ENCODE data around the gene TMPRSS3.

Gene TMPRSS3

GRCh38 chr21:42406866-42407265 lies 11.0 kb upstream of the TMPRSS3 start:
- no peak for DNase-seq

DNA sequence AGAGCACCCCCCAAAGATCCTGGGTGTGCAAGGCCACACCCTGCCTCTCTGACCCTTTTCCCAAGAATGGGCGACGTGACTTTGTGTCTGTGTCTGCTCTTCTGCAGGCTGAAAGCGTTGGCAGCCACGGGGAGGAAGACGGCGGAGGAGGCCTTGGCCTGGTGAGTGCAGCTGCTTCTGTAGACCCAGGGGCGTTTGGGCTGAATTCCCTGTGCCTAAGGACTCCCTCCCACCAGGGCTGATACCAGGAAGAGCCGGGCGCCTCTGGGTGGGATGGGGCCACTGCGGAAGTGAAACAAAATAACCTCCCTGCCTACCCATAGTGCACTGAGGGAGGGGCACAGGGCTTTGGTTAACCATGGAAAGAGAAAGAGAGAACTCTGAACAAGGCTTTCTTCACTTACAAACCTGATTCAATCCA lies 10.4 kb upstream of the TMPRSS3 start:
- no peak for DNase-seq

DNA sequence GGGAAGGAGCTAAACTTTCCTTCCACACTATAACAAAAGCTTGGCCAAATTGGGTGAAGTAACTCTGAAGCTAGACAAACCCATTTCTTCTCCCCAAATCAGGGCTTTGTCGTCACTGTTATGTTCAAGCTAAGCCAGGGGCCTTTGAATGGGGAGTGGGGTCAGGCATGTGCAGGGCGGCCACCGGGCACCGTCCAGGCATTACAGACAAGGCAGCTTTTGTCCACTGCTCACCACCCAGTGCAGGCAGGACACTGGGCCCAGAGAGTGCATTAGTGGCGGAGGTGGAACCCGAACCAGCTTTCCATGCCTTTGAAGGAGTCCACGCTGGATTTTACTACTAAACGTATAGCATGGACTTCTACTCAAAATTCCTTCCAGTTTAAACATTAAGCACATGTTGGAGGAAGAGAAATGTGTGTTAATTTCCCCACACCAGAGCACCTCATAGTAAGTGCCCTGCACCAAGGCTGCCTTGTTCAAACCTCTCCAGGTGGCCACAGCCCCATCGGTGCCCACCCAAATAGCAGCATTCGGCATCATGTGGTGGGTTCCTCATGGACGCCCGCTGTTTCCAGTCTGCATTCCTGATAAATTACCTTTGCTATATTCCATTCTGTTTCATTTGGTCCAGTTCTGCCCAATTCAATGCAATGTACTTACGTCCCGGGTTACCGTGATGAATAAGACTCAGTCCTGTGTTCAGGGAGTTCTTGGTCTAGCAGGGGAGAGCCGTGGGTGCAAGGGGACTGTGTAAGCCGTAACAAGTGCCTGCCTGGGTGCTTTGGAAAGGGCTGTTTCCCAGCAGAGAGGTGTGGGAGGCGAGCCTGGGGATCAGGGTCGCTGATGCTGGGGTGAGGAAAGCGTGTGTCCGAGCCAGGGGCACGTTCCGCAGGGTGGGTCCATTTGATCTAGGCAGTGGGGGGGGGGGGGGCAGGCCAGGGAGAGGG lies 9.5 kb upstream of the TMPRSS3 start:
- DNase-seq: no peak

GRCh38 chr21:42404539-42404938 lies 8.7 kb upstream of the TMPRSS3 start:
- no peak for DNase-seq

DNA sequence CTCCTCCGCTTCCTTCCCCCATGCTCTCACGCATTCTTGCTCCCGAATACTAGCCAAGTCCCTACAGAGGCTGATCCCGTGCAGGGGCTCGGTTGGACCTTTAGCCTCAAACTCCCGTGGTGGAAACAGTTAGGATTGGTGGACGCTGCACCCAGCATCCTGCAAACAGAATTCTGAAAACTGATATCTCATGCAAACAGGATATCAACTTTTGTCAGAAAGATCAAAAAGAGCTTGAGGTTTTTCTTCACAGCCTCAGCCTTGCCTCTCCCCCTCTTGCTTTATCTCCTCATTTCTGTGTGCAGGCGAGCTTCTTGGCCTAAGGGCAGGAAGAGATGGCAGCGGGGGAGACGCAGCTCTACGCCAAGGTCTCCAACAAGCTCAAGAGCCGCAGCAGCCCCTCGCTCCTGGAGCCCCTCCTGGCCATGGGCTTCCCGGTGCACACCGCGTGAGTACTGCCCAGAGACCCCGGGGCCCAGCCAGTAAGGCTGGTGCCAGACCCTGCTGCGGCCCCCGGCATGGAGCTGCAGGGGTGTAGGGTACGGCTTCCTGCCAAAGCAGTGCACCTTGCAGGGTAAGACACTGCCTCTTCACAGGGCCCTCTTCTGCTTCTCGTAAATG lies 7.9 kb upstream of the TMPRSS3 start, which contains the start of gene UBASH3A:
UBASH3A (plus strand) TSS at position 292 of the 621 bp plus-strand sequence; CDS start at position 336, 44 bp downstream.
- no peak for DNase-seq

DNA sequence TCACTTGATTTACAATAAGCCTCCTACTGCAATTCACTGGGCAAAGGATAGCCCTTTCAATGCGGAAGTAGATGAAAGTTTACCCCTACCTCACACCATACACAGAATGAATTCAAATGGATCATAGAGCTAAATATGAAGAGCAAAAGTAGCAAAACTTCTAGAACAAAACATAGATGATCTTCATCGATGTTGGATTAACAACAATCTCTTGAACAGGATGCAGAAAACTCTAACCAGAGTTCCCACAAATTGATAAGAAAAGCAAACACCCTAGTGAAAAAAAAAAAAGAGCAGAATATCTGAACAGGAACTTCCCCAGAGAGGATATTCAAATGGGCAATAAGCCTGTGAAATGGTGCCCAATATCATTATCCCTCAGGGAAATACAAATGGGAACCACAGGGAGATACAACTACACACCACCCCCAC lies 6.0 kb upstream of the TMPRSS3 start:
- no peak for DNase-seq

GRCh38 chr21:42401154-42401553 lies 5.3 kb upstream of the TMPRSS3 start:
- no peak for DNase-seq

GRCh38 chr21:42400525-42400924 lies 4.7 kb upstream of the TMPRSS3 start:
- DNase-seq: no peak

GRCh38 chr21:42398436-42399028 lies 2.7 kb upstream of the TMPRSS3 start:
- no peak for DNase-seq

- DNase-seq: no peak
Observed at GRCh38 chr21:42397746-42398394, 2.0 kb upstream of the TMPRSS3 start.

DNA sequence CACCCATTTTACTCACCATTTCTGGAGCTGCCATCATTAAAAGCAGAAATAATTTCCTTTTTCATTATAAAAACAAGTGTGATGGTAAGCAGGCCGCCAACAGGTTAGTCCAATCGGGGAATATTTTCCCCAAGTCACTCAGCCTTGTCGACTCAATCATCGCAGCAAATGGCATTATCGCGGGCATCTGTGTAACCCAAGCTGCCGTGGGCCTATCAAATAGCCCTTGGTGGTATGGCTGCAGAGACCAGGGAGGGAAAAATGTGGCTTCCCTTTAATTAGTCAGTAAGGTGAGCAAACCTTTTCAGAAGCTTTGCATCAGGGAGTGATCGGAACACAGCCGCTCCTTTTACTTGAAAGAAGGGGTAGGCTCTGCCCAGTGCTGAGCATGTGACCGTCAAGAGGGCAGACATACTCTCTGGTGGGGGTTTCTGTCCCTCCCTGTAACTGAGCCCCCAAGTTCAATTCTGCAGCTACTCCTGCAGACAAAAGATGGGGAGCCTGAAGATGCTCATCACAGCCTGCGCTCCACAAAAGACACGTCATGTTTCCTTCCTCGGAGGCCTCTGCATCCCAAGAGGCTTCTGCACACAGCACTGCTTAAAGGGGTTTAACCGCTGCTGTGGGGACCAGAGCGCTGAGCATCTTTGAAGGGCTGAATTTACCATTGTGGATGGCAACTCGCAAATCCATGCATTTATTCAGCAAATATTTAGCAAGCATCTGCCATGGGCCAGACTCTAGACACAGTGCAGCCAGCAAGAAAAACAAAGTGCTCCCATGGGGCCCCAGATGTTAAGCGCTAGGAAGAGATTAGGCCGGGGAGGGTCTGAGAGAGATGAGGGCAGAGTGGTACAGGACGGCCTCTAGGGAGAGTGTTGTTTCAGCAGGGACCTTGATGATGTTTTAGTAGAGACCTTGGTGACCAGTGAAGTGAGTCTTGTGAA lies 1.2 kb upstream of the TMPRSS3 start:
- no peak for DNase-seq

DNA sequence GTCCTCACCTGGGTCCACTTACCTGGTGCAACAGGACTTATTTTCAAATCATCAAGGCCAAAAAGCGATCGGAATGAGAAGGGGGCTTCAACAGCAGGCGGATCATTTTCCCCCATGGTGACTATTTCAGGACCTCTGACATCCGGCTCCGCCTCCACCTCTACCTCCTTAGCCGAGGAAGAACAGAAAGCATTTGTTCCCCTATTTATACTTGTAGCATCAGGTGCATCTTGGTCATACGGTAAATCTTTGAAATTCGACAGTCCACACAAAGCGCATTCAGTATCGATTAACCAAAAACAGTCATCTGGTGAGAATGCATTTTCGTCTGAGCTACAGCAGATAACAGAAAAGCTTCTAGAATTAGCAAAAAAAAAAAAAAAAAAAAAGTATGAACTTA lies 550 bp downstream of the TMPRSS3 start:
- DNase-seq: no peak

GRCh38 chr21:42393443-42393950 lies 2.4 kb downstream of the TMPRSS3 start:
- no peak for DNase-seq

GRCh38 chr21:42392731-42393442 lies 3.0 kb downstream of the TMPRSS3 start:
- DNase-seq: no peak

DNA sequence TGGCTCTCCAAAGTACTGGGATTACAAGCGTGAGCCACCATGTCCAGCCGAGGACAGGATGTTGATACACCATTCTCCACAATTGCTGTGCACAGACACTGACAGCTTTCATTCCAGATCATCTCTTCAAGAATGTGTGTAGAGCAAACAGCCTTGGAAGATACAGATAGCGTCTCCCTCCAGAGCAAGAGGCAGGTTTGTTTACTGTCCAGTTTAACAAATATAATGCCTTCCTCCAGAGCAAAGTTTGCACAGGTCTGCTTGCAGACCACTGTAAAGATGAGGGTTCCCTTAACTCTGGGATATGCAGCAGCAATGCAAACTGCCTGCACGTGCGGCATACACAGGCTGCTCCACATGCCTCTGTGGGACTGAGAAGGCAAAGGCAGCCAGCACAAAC lies 4.6 kb downstream of the TMPRSS3 start:
- no peak for DNase-seq

GRCh38 chr21:42390696-42391095 lies 5.2 kb downstream of the TMPRSS3 start:
- DNase-seq: no peak

DNA sequence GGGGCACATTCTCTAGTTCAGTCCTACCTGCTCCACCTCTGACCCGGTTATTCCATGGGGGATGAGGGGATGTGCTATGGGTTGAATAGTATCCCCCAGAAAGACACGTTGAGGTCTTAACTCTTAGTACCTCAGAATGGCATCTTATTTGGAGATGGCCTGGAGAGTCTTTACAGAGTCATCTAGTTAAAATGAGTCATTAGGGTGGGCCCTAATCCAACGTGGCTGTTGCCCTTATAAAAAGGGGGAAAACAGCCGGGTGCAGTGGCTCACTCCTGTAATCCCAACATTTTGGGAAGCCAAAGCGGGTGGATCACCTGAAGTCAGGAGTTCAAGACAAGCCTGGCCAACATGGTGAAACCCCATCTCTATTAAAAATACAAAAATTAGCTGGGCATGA lies 5.7 kb downstream of the TMPRSS3 start:
- DNase-seq: no peak

DNA sequence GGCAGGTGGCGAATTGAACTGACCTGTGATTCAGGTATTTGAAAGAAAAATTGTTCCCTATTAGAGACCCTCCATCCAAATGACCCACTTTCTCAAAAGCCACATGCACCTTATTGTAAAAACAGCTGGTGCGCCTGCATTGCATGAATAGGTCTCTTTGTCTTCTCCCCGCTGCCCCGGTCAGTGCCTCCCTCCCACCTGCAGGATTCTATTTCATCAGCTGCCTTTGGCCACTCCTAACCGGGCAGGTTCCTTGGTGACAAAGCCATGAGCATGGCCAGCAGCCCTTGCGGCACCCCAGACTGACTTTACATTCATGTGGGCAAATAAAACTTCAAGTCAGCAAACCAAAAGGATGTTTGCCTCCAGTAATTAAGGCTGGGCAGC lies 6.4 kb downstream of the TMPRSS3 start:
- no peak for DNase-seq

GRCh38 chr21:42388740-42389448 lies 7.0 kb downstream of the TMPRSS3 start:
- DNase-seq: no peak

- DNase-seq: no peak
Observed at GRCh38 chr21:42387843-42388340, 8.0 kb downstream of the TMPRSS3 start.

Measured in right hindlimb (tissue), 1 donor.